GM18511 (cell line): ENCODE data around the gene KDM3B.
"Not testable (repeated sequence)": the region's sequence is repeated elsewhere in the genome, so short reads cannot be mapped to it uniquely, and the experiment has no call there.

Source experiments
- ATAC-seq: cut with Tn5 transposase; IDR thresholded peaks from one replicate; pipeline ENCODE4 v1.9.1; 2021; ENCODE audit warnings: mild to moderate bottlenecking, moderate library complexity; ENCODE audit not compliant: unreplicated experiment

Gene KDM3B

GRCh38 chr5:138466125-138466899, 113.8 kb downstream of the KDM3B start:
- no peak for ATAC-seq

DNA sequence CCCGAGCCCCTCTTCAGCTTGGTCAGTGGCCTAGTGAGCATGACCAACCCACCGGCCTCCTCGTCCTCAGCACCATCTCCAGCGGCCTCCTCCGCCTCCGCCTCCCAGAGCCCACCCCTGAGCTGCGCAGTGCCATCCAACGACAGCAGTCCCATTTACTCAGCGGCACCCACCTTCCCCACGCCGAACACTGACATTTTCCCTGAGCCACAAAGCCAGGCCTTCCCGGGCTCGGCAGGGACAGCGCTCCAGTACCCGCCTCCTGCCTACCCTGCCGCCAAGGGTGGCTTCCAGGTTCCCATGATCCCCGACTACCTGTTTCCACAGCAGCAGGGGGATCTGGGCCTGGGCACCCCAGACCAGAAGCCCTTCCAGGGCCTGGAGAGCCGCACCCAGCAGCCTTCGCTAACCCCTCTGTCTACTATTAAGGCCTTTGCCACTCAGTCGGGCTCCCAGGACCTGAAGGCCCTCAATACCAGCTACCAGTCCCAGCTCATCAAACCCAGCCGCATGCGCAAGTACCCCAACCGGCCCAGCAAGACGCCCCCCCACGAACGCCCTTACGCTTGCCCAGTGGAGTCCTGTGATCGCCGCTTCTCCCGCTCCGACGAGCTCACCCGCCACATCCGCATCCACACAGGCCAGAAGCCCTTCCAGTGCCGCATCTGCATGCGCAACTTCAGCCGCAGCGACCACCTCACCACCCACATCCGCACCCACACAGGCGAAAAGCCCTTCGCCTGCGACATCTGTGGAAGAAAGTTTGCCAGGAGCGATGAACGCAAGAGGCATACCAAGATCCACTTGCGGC, 114.6 kb downstream of the KDM3B start:
- ATAC-seq: no peak

GRCh38 chr5:138467711-138468132, 115.2 kb downstream of the KDM3B start:
- ATAC-seq: no peak

DNA sequence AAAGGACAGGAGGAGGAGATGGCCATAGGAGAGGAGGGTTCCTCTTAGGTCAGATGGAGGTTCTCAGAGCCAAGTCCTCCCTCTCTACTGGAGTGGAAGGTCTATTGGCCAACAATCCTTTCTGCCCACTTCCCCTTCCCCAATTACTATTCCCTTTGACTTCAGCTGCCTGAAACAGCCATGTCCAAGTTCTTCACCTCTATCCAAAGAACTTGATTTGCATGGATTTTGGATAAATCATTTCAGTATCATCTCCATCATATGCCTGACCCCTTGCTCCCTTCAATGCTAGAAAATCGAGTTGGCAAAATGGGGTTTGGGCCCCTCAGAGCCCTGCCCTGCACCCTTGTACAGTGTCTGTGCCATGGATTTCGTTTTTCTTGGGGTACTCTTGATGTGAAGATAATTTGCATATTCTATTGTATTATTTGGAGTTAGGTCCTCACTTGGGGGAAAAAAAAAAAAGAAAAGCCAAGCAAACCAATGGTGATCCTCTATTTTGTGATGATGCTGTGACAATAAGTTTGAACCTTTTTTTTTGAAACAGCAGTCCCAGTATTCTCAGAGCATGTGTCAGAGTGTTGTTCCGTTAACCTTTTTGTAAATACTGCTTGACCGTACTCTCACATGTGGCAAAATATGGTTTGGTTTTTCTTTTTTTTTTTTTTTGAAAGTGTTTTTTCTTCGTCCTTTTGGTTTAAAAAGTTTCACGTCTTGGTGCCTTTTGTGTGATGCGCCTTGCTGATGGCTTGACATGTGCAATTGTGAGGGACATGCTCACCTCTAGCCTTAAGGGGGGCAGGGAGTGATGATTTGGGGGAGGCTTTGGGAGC, 115.9 kb downstream of the KDM3B start:
- ATAC-seq: no peak

GRCh38 chr5:138468966-138469539, 116.6 kb downstream of the KDM3B start:
- no peak for ATAC-seq

- ATAC-seq: no peak
These were observed 117.2 kb downstream of the KDM3B start for GRCh38 chr5:138469540-138470321.

DNA sequence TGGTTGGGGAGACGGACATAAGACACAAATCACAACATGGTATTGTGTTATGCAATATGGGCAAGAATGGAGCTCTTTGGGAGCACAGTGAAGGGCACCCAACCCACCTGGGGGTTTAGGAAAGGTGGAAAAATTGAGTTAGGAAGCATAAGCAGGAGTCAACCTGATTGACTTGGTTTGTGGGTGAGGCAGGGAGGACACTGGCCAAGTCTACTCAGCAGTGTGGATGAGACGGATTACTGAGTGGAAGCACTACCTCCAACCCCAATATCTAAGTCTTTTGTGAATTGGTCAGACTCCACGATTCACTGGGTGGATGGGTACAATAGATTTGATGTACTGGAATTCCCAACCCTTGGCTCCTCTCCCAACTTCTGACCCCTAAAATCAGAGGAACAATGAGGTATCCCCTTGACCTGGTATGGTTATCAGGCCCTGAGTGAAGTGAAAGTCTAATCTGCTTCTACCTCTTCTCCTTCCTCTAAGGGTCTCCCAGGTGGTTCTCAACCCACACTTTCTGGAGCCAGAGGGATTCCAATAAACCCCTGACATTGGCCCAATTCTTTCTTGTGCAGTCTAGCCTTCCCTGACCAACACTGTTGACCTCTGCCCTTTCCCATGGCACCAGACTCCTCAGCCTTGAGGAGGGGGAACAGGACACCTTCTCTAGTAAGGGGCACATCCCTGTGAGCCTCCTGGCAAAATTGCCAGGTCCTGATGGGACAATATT, 118.0 kb downstream of the KDM3B start:
- ATAC-seq: no peak

GRCh38 chr5:138471052-138471361, 118.5 kb downstream of the KDM3B start:
- no peak for ATAC-seq

- no peak for ATAC-seq
These were observed 119.9 kb downstream of the KDM3B start for GRCh38 chr5:138472353-138472752.

DNA sequence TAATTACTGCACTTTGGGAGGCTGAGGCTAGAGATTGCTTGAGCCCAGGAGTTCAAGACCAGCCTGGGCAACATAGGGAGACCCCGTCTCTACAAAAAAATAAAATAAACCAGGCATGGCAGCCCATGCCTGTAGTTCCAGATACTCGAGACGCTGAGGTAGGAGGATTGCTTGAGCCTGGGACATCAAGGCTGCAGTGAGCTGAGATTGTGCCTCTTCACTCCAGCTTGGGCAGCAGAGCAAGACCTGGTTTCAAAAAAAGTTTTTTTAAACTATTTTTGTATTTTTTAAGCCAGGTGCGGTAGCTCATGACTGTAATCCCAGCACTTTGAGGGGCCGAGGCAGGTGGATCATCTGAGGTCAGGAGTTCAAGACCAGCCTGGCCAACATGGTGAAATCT, 120.7 kb downstream of the KDM3B start:
- ATAC-seq: not testable (repeated sequence)

DNA sequence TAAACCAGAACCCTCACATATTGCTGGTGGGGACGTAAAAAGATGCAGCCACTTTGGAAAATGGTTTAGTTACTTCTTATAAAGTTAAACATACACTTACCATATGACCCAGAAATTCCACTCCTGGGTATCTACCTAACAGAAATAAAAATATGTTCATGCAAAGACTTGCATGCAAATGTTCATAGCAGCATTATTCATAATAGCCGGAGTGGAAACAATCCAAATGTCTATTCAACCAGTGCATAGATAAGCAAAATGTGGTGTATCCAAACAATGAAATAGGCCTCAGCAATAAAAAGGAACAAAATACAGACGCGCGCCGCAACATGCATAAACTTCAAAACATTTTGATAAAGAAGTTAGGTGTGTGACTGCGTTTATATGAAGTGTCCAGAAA, 124.4 kb downstream of the KDM3B start:
- no peak for ATAC-seq

GRCh38 chr5:138482638-138483037, 130.2 kb downstream of the KDM3B start:
- ATAC-seq: no peak
